Activated CD4-positive, alpha-beta T cell treated with anti-CD3 and anti-CD28 coated beads, Interleukin-2, amount 10 ng/mL, durations not matched to agents 7 days and 5 days (primary cell): Measurements from ENCODE around the gene SLC34A1. TPM values are rescaled to one million over a fixed set of nuclear protein-coding genes. Genes with fewer than 3 reads are reported as not detected.

Experiments
- CTCF ChIA-PET: fragments of 350-600 bp; sonication (Branson Sonifier 250); formaldehyde crosslinking; loops from one replicate; lab custom pipeline; 2021; ENCODE audit warnings: antibody characterized with exemption; lab: Charles Lee
- POLR2A ChIA-PET: fragments of 350-600 bp; sonication (Branson Sonifier 250); formaldehyde crosslinking; loops from one replicate; lab custom pipeline; 2021; ENCODE audit warnings: antibody characterized with exemption; lab: Charles Lee
- DNase-seq: peaks from one replicate; pipeline ENCODE4 v3.0.0-alpha.2; 2020
- H3K27ac Mint-ChIP-seq: one replicate; pipeline ENCODE4 v1.8.0; 2021; ENCODE audit warnings: mild to moderate bottlenecking, moderate library complexity, mixed read lengths
- H3K27me3 Mint-ChIP-seq: one replicate; pipeline ENCODE4 v1.8.0; 2021; ENCODE audit warnings: mixed read lengths
- H3K36me3 Mint-ChIP-seq: one replicate; pipeline ENCODE4 v1.8.0; 2021; ENCODE audit warnings: low read depth, mixed read lengths
- H3K4me1 Mint-ChIP-seq: one replicate; pipeline ENCODE4 v1.8.0; 2021; ENCODE audit warnings: mixed read lengths
- H3K4me3 Mint-ChIP-seq: one replicate; pipeline ENCODE4 v1.8.0; 2021; ENCODE audit warnings: mild to moderate bottlenecking, moderate library complexity, mixed read lengths
- H3K9me3 Mint-ChIP-seq: one replicate; pipeline ENCODE4 v1.8.0; 2021; ENCODE audit warnings: mixed read lengths
- total RNA-seq, 2 experiments: library from RNA; stranded (reverse); gene quantifications; one replicate each; pipeline ENCODE4 v1.2.3, GENCODE V29; 2021

SLC34A1 gene
- total RNA-seq, 2 experiments from 2014 or later, result 0.12 to 0.27 TPM

- no peaks in the 10 kb centered on the region for H3K27me3 Mint-ChIP-seq
- DNase-seq, result no peak
- H3K9me3 Mint-ChIP-seq, result no peaks in the 10 kb centered on the region
- peaks cover 41% of the 10 kb centered on the region for H3K36me3 Mint-ChIP-seq
- peaks cover 51% of the 10 kb centered on the region for H3K4me1 Mint-ChIP-seq
- ChIA-PET POLR2A (no interaction called here), CTCF (interaction anchor here (0.5 to 2.1 kb wide), 8 partner anchors 11 to 110 kb away, joined by 3 to 11 read pairs (median 4); partner anchors contain the start of gene GRK6)
- no peak overlapping the region for H3K4me3 Mint-ChIP-seq
- no peak overlapping the region for H3K27ac Mint-ChIP-seq
Observed at GRCh38 chr5:177346820-177347219, 37.4 kb upstream of the SLC34A1 start.

GRCh38 chr5:177347699-177348098, 36.5 kb upstream of the SLC34A1 start:
- Mint-ChIP-seq H3K27ac (no peak overlapping the region), H3K36me3 (peaks cover 35% of the 10 kb centered on the region), H3K4me1 (peaks cover 57% of the 10 kb centered on the region), H3K27me3 (no peaks in the 10 kb centered on the region), H3K9me3 (no peaks in the 10 kb centered on the region), H3K4me3 (no peak overlapping the region)
- CTCF ChIA-PET, result interaction anchor here (2.1 kb wide), 1 partner anchor 38 kb away, joined by 11 read pairs; no protein-coding TSS in a partner anchor
- POLR2A ChIA-PET, result no interaction called here
- no peak for DNase-seq

DNA sequence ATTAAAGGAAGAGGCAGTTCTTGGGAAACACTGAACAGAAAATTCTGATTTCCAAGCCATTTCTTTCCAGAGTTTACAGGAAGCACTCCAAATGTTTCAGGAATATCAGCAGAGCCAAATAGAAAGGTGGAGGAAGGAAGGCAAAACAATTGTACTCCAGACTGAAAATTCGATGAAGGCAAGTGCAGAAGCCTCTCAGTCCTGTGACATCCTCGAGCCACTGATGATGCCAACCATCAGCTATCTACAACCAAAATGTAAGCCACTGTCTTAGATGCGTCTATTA, 34.9 kb upstream of the SLC34A1 start:
- no peak overlapping the region for H3K27ac Mint-ChIP-seq
- POLR2A ChIA-PET, result no interaction called here
- H3K9me3 Mint-ChIP-seq, result peaks cover 2% of the 10 kb centered on the region
- H3K4me3 Mint-ChIP-seq, result peak overlapping the region; percentile 93
- no peak for DNase-seq
- peaks cover 59% of the 10 kb centered on the region for H3K4me1 Mint-ChIP-seq
- no peaks in the 10 kb centered on the region for H3K27me3 Mint-ChIP-seq
- H3K36me3 Mint-ChIP-seq, result peaks cover 29% of the 10 kb centered on the region
- CTCF ChIA-PET, result interaction anchor here (0.7 to 17.1 kb wide), 4 partner anchors 22 to 108 kb away, joined by 3 to 145 read pairs (median 4); no protein-coding TSS in a partner anchor

- Mint-ChIP-seq H3K36me3 (peaks cover 34% of the 10 kb centered on the region), H3K4me3 (peak overlapping the region; percentile 93), H3K27ac (no peak overlapping the region), H3K9me3 (peaks cover 7% of the 10 kb centered on the region), H3K27me3 (no peaks in the 10 kb centered on the region), H3K4me1 (peaks cover 64% of the 10 kb centered on the region)
- ChIA-PET CTCF (interaction anchor here (1.1 to 17.1 kb wide), 5 partner anchors 11 to 106 kb away, joined by 3 to 145 read pairs (median 4); no protein-coding TSS in a partner anchor), POLR2A (no interaction called here)
- DNase-seq, result no peak
Observed at GRCh38 chr5:177349762-177350161, 34.5 kb upstream of the SLC34A1 start.

GRCh38 chr5:177350776-177351391, 33.4 kb upstream of the SLC34A1 start:
- no peak for DNase-seq
- Mint-ChIP-seq H3K27me3 (no peaks in the 10 kb centered on the region), H3K36me3 (peaks cover 41% of the 10 kb centered on the region), H3K27ac (peak overlapping the region; percentile 100), H3K4me1 (peaks cover 72% of the 10 kb centered on the region), H3K9me3 (peaks cover 12% of the 10 kb centered on the region), H3K4me3 (peak overlapping the region; percentile 93)
- CTCF ChIA-PET, result interaction anchor here (1.4 to 17.1 kb wide), 9 partner anchors 11 to 104 kb away, joined by 3 to 145 read pairs (median 4); no protein-coding TSS in a partner anchor
- POLR2A ChIA-PET, result interaction anchor here (1.2 kb wide), 2 partner anchors 10 to 39 kb away, joined by 3 read pairs; no protein-coding TSS in a partner anchor

DNA sequence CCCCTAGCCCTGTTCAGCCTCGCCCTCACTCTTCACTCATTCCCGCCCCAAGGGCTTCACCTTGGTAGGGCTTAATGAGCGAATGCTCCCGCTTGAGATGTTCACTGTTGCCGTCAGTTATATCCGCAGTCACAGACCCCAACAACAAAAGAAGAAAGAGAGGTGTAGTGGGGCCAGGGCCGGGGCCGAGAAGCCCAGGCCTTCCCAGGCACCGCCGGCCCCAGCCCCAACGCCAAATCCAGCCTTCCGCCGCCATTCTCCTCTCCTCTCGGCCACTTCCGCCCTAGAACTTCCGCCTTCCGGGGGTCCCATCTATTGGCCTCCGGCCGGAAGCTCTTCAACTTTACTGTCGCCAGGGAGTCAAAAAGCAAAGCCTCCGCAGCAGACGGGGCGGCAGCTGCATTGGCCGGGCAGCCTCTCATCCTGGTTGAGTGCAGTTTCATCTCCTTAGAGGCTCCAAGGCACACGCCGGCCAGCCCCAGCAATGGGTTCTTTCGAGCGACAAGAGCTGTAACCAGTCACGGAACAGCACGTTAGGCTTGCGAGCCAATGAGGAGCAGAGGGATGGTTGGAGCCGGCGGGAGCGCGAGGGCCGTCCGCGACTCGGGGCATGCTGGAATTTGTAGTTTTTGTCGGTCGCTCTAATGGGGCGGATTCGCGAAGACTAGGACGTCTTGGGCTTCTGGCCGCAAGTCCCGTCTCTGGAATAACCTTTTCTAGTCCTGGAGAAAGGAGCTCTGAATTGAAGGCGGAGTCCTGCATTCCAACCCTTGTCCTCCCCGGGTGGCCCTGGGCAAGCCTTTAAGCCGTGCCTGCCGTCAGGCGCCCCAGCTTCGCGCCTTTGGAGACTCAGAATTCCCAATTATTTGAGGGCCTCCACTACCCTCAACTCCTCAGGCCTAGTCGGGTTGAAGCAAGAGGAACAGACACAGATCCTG, 32.6 kb upstream of the SLC34A1 start, which contains the start of gene LMAN2:
Gene LMAN2 (minus strand): TSS at position 277 of the 938 bp plus-strand sequence. CDS start 21 bp downstream, at position 256.
- Mint-ChIP-seq H3K36me3 (peaks cover 39% of the 10 kb centered on the region), H3K27me3 (no peaks in the 10 kb centered on the region), H3K27ac (peak within 1 kb of the TSS; percentile 100), H3K4me3 (peak within 1 kb of the TSS; percentile 93), H3K9me3 (peaks cover 12% of the 10 kb centered on the region), H3K4me1 (peaks cover 75% of the 10 kb centered on the region)
- ChIA-PET POLR2A (interaction anchor here (1.2 kb wide), 2 partner anchors 10 to 39 kb away, joined by 3 read pairs; no protein-coding TSS in a partner anchor), CTCF (interaction anchor here (0.6 to 17.1 kb wide), 13 partner anchors 10 to 102 kb away, joined by 3 to 145 read pairs (median 4); no protein-coding TSS in a partner anchor)
- DNase-seq, result peak; percentile 95

GRCh38 chr5:177353093-177353492, 31.1 kb upstream of the SLC34A1 start:
- no peak for DNase-seq
- ChIA-PET CTCF (interaction anchor here (0.7 to 17.1 kb wide), 5 partner anchors 8 to 109 kb away, joined by 3 to 145 read pairs (median 12); no protein-coding TSS in a partner anchor), POLR2A (no interaction called here)
- Mint-ChIP-seq H3K9me3 (peaks cover 12% of the 10 kb centered on the region), H3K27ac (no peak overlapping the region), H3K4me1 (peaks cover 73% of the 10 kb centered on the region), H3K27me3 (no peaks in the 10 kb centered on the region), H3K4me3 (no peak overlapping the region), H3K36me3 (peaks cover 32% of the 10 kb centered on the region)

GRCh38 chr5:177354256-177354655, 30.0 kb upstream of the SLC34A1 start:
- Mint-ChIP-seq H3K4me1 (peaks cover 75% of the 10 kb centered on the region), H3K9me3 (peaks cover 12% of the 10 kb centered on the region), H3K36me3 (peaks cover 39% of the 10 kb centered on the region), H3K27me3 (no peaks in the 10 kb centered on the region), H3K4me3 (no peak overlapping the region), H3K27ac (no peak overlapping the region)
- POLR2A ChIA-PET, result interaction anchor here (0.7 kb wide), 1 partner anchor 25 kb away, joined by 3 read pairs; no protein-coding TSS in a partner anchor
- DNase-seq, result no peak
- CTCF ChIA-PET, result interaction anchor here (1.0 to 17.1 kb wide), 5 partner anchors 9 to 147 kb away, joined by 3 to 145 read pairs (median 4); no protein-coding TSS in a partner anchor

GRCh38 chr5:177354711-177355110, 29.5 kb upstream of the SLC34A1 start:
- no peak for DNase-seq
- Mint-ChIP-seq H3K27ac (peak overlapping the region; percentile 58), H3K36me3 (peaks cover 40% of the 10 kb centered on the region), H3K4me1 (peaks cover 75% of the 10 kb centered on the region), H3K9me3 (peaks cover 12% of the 10 kb centered on the region), H3K27me3 (no peaks in the 10 kb centered on the region), H3K4me3 (no peak overlapping the region)
- CTCF ChIA-PET, result interaction anchor here (0.5 to 17.1 kb wide), 8 partner anchors 10 to 147 kb away, joined by 3 to 145 read pairs (median 4); no protein-coding TSS in a partner anchor
- POLR2A ChIA-PET, result no interaction called here

DNA sequence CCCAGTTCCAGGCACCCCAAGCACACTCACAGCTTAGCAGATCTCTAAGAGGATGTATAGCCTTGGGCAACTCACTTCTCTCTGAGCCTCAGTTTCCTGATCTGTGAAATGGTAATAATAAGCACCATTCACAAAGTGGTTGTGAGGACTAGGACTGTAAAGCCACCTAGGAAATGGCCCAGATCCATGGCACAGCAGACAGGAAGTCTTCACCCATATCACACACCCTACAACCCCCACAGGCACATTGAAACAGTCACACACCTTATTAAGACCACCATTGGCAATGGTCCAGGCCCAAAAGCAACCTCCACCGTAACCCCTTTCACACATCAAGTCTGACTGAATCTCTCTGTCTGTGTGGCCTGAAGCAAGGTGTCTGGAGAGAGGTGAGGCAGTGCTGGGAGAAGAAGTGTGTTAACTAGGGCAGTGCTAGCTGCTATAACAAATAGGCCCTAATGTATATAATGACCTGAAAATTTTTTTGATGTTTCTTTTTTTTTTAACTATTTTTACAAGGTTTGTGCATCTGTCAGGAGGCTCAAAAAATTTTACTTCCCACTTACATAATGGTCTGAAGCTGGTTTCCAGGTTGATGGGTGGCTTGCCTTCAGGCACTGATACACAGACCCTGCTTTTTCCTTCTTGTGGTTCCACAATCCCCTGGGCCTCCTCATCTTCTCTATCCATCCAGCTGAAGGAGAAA, 28.9 kb upstream of the SLC34A1 start:
- ChIA-PET CTCF (interaction anchor here (0.5 to 17.1 kb wide), 13 partner anchors 9 to 238 kb away, joined by 3 to 145 read pairs (median 4); no protein-coding TSS in a partner anchor), POLR2A (no interaction called here)
- peak overlapping the region; percentile 17 for H3K27ac Mint-ChIP-seq
- H3K4me1 Mint-ChIP-seq, result peaks cover 75% of the 10 kb centered on the region
- no peak overlapping the region for H3K4me3 Mint-ChIP-seq
- no peak for DNase-seq
- peaks cover 12% of the 10 kb centered on the region for H3K9me3 Mint-ChIP-seq
- H3K36me3 Mint-ChIP-seq, result peaks cover 43% of the 10 kb centered on the region
- no peaks in the 10 kb centered on the region for H3K27me3 Mint-ChIP-seq

DNA sequence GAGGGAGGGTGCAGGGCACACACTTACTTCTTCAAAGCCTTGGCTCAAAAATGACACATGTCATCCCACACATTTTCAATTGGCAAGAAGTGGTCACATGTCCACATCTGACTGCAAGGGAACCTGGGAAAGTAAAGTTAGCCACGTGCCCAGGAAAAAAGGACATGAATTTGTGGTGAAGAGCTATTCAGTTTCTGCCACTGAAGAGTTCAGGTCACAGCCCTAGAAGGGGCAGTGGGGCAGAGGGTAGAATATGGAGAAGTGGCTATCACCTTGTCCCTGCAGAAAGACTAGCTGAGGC, 28.4 kb upstream of the SLC34A1 start:
- Mint-ChIP-seq H3K4me3 (no peak overlapping the region), H3K27me3 (no peaks in the 10 kb centered on the region), H3K9me3 (peaks cover 12% of the 10 kb centered on the region), H3K4me1 (peaks cover 73% of the 10 kb centered on the region), H3K27ac (no peak overlapping the region), H3K36me3 (peaks cover 39% of the 10 kb centered on the region)
- ChIA-PET POLR2A (no interaction called here), CTCF (interaction anchor here (0.7 to 17.1 kb wide), 10 partner anchors 9 to 237 kb away, joined by 3 to 145 read pairs (median 4); no protein-coding TSS in a partner anchor)
- no peak for DNase-seq

- ChIA-PET POLR2A (no interaction called here), CTCF (interaction anchor here (0.6 to 17.1 kb wide), 4 partner anchors 8 to 905 kb away, joined by 3 to 145 read pairs (median 16); no protein-coding TSS in a partner anchor)
- Mint-ChIP-seq H3K36me3 (peaks cover 41% of the 10 kb centered on the region), H3K4me1 (peaks cover 79% of the 10 kb centered on the region), H3K27me3 (no peaks in the 10 kb centered on the region), H3K9me3 (peaks cover 12% of the 10 kb centered on the region), H3K27ac (peak overlapping the region; percentile 85), H3K4me3 (peak overlapping the region; percentile 91)
- no peak for DNase-seq
Observed at GRCh38 chr5:177356746-177357145, 27.5 kb upstream of the SLC34A1 start.
